Upper lobe of left lung (tissue), 6 donors: ENCODE measurements around the gene SIRT4. TPM values are rescaled to one million over a fixed set of nuclear protein-coding genes. Genes with fewer than 3 reads are reported as not detected.

Experiments used
- ATAC-seq, 2 donors: fragments of 200-7000 bp; cut with Tn5 transposase; one replicate each; pipeline ENCODE4 v1.9.1; 2022; ENCODE audit warnings: mild to moderate bottlenecking in 2 of 2, moderate library complexity in 2 of 2; ENCODE audit not compliant: low FRiP score in 2 of 2
- DNase-seq, 2 donors: peaks; one replicate each; pipeline ENCODE4 v3.0.0-alpha.2; 2019 to 2020
- H3K27ac ChIP-seq, 4 donors: fragments of 200-600 bp; sonication (generic); one replicate each; pipeline ENCODE4 v1.5.1; 2016 to 2019
- H3K27me3 ChIP-seq, 4 donors: fragments of 200-600 bp; sonication (generic); one replicate each; pipeline ENCODE4 v1.5.1; 2017 to 2019
- H3K36me3 ChIP-seq, 4 donors: fragments of 200-600 bp; sonication (generic); one replicate each; pipeline ENCODE4 v1.5.1; 2016 to 2019
- H3K4me1 ChIP-seq, 4 donors: fragments of 200-600 bp; sonication (generic); one replicate each; pipeline ENCODE4 v1.5.1; 2018 to 2019
- H3K4me3 ChIP-seq, 4 donors: fragments of 200-600 bp; sonication (generic); one replicate each; pipeline ENCODE4 v1.5.1; 2017 to 2019; ENCODE audit warnings: mild to moderate bottlenecking in 2 of 4, moderate library complexity in 1 of 4
- H3K9me3 ChIP-seq, 4 donors: fragments of 200-600 bp; sonication (generic); one replicate each; pipeline ENCODE4 v1.5.1; 2018 to 2019
- EP300 ChIP-seq, 4 donors: sonication (generic); formaldehyde crosslinking; IDR thresholded peaks; one replicate each; pipeline ENCODE4 v1.5.1; 2017; ENCODE audit warnings: antibody characterized with exemption in 4 of 4, control low read depth in 2 of 4
- POLR2A ChIP-seq, 4 donors: fragments of 450-650 bp; IDR thresholded peaks; one replicate each; pipeline ENCODE4 v1.5.1; 2016 to 2017; ENCODE audit warnings: antibody characterized with exemption in 4 of 4, mild to moderate bottlenecking in 2 of 4
- POLR2AphosphoS5 ChIP-seq, 2 donors: sonication (generic); formaldehyde crosslinking; IDR thresholded peaks; one replicate each; pipeline ENCODE4 v1.5.1; 2017; ENCODE audit warnings: antibody characterized with exemption in 2 of 2
- WGBS, 2 donors: methylation state at CpG; one replicate each; pipeline ENCODE4 v1.1.5; 2017 to 2018; 5-methylcytosine and 5-hydroxymethylcytosine counted together
- total RNA-seq, 6 donors: library from RNA; depleted of rRNA in 4 of 6; stranded (reverse); fragments of >200 nt in 4 of 6; gene quantifications; one replicate each; pipeline versions ENCODE4 v1.1.0 to v1.2.1, GENCODE V29; 2016 to 2021
- TF ChIP-seq, protein P1 (sequence below), 6 experiments: fragments of 450-650 bp in 4 of 6; fragments of 200-600 bp in 2 of 6; sonication (generic) in 2 of 6; IDR thresholded peaks; one replicate each; pipeline ENCODE4 v1.5.1; 2016 to 2019; ENCODE audit warnings: antibody characterized with exemption in 6 of 6
- donor health status: DM: no; HTN: no; CAD: no; lungs with moderate emphysema.
- donor health status: DM: no; HTN: yes; CAD: no; lungs with severe emphysema.

Gene SIRT4
- total RNA-seq, 6 donors from 2014 or later = 1.00 to 5.2 (median 2.9) TPM

DNA sequence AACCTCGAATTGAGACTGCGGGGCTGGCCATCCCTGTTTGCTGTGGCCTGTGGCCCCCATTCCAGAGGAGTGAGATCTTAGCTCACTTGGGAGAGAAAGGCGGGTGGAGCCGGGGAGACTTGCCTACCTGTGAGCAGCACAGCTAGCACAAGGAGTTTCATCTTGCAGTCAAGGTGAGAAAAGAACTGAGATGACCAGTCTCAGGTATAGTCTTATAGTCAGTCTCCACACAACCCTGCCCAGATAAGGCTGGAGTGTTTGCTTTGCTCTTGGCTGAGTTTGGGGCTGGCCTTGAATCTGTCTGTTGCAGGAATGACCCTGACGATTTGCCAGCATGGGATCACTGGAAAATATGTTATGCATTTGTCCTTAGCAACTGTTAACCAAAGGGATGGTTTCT is 25.5 kb downstream of the SIRT4 start, which contains the start of gene PLA2G1B:
Gene PLA2G1B, minus strand, starts transcription at position 187 of the 400 bp plus-strand sequence. Its CDS starts 26 bp downstream, at position 161.
- peak; percentile 25 to 79 for ATAC-seq
- Histone ChIP-seq H3K9me3 (no peaks in the 10 kb centered on the region), H3K36me3 (no peaks in the 10 kb centered on the region), H3K4me3 (peak within 1 kb of the TSS in 1 of 4 donors; percentile 18), H3K27ac (peak within 1 kb of the TSS in 3 of 4 donors; percentile 11 to 46 (median 19)), H3K27me3 (no peaks in the 10 kb centered on the region), H3K4me1 (peaks cover 0 to 12% (median 4%) of the 10 kb centered on the region in 4 donors)
- 64 to 65% methylated on average over 5 of the region's 5 CpGs for WGBS, 2 donors
- TF ChIP-seq EP300 (IDR thresholded peaks at IDR 0.05) = no peak
- TF ChIP-seq, protein P1, sequence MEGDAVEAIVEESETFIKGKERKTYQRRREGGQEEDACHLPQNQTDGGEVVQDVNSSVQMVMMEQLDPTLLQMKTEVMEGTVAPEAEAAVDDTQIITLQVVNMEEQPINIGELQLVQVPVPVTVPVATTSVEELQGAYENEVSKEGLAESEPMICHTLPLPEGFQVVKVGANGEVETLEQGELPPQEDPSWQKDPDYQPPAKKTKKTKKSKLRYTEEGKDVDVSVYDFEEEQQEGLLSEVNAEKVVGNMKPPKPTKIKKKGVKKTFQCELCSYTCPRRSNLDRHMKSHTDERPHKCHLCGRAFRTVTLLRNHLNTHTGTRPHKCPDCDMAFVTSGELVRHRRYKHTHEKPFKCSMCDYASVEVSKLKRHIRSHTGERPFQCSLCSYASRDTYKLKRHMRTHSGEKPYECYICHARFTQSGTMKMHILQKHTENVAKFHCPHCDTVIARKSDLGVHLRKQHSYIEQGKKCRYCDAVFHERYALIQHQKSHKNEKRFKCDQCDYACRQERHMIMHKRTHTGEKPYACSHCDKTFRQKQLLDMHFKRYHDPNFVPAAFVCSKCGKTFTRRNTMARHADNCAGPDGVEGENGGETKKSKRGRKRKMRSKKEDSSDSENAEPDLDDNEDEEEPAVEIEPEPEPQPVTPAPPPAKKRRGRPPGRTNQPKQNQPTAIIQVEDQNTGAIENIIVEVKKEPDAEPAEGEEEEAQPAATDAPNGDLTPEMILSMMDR (IDR thresholded peaks at IDR 0.05) = no peak
- TF ChIP-seq POLR2AphosphoS5 (IDR thresholded peaks at IDR 0.05) = no peak
- no peak for TF ChIP-seq POLR2A (IDR thresholded peaks at IDR 0.05)
- DNase-seq = peak in 1 of 2 donors; percentile 46

DNA sequence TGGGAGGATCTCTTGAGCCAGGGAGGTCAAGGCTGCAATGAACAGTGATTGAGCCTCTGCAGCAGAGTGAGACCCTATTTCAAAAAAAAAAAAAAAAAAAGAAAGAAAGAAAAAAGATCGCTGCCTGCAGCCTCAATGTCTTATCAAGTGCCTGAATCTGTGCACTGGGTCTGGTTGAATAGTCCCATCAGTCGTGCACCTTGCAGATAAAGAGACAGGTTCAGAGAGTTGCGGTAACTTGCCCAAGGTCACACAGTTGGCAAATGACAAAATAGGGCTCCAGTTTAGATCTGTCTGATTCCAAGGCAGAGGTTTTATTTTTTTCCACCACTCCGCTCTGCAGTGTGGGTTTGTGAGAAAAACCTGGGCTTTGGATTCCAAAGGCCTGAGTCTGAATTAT is 26.1 kb downstream of the SIRT4 start:
- no peaks in the 10 kb centered on the region for H3K27me3 ChIP-seq
- H3K4me1 ChIP-seq = peaks cover 0 to 12% (median 4%) of the 10 kb centered on the region in 4 donors
- H3K36me3 ChIP-seq = no peaks in the 10 kb centered on the region
- H3K4me3 ChIP-seq = no peak overlapping the region
- ATAC-seq (no peak), DNase-seq (no peak)
- H3K9me3 ChIP-seq = no peaks in the 10 kb centered on the region
- WGBS, 2 donors = 71 to 76% methylated on average over 4 of the region's 4 CpGs
- H3K27ac ChIP-seq = peak overlapping the region in 1 of 4 donors; percentile 46
- no peak for TF ChIP-seq POLR2A (IDR thresholded peaks at IDR 0.05)
- TF ChIP-seq EP300 (IDR thresholded peaks at IDR 0.05) = no peak
- TF ChIP-seq, protein P1 (IDR thresholded peaks at IDR 0.05) = no peak
- no peak for TF ChIP-seq POLR2AphosphoS5 (IDR thresholded peaks at IDR 0.05)

DNA sequence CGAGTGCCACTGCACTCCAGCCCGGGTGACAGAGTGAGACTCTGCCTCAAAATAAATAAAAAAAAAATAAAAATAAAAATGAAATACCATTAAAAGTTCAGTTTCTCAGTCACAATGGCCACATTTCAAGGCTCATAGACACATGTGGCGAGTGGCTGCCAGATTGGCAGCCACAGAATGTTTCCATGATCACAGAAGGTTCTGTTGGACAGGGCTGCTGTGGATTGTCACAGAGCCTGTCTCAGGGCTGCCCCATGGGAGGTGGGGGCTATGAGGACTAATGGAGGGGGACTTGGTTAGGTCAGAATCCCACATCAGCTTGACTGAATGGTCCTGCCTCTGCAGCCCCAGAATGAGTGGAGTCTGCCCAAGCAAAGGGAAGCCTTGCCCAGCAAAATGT is 29.3 kb downstream of the SIRT4 start:
- TF ChIP-seq, protein P1 (IDR thresholded peaks at IDR 0.05) = no peak
- no peak for TF ChIP-seq POLR2A (IDR thresholded peaks at IDR 0.05)
- TF ChIP-seq POLR2AphosphoS5 (IDR thresholded peaks at IDR 0.05) = no peak
- TF ChIP-seq EP300 (IDR thresholded peaks at IDR 0.05) = no peak
- WGBS, 2 donors = 65 to 86% methylated on average over 3 of the region's 3 CpGs
- Histone ChIP-seq H3K36me3 (no peaks in the 10 kb centered on the region), H3K27me3 (no peaks in the 10 kb centered on the region), H3K4me1 (peaks cover 0 to 3% (median 0%) of the 10 kb centered on the region in 4 donors), H3K27ac (no peak overlapping the region), H3K9me3 (peaks cover 0 to 2% (median 0%) of the 10 kb centered on the region in 4 donors), H3K4me3 (no peak overlapping the region)
- DNase-seq (no peak), ATAC-seq (no peak)

DNA sequence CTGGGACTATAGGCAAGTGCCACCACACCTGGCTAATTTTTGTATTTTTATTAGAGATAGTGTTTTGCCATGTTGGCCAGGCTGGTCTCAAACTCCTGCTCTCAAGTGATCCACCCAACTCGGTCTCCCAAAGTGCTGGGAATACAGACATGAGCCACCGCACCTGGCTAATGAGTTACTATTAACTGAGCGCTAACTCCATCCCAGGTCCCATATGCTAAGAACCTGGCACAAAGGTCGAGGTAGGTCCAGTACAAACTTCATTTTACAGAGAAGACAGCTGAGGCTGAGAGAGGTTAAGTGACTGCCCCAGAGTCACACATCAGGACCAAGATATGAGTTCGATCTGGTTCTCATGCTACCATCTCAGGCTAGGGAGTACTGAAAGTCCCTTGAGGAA is 29.9 kb downstream of the SIRT4 start:
- Histone ChIP-seq H3K4me1 (peaks cover 0 to 3% (median 0%) of the 10 kb centered on the region in 4 donors), H3K27ac (no peak overlapping the region), H3K4me3 (no peak overlapping the region), H3K9me3 (peaks cover 0 to 7% (median 0%) of the 10 kb centered on the region in 4 donors), H3K27me3 (no peaks in the 10 kb centered on the region), H3K36me3 (no peaks in the 10 kb centered on the region)
- TF ChIP-seq EP300 (IDR thresholded peaks at IDR 0.05) (no peak), POLR2A (IDR thresholded peaks at IDR 0.05) (no peak), POLR2AphosphoS5 (IDR thresholded peaks at IDR 0.05) (no peak)
- TF ChIP-seq, protein P1 (IDR thresholded peaks at IDR 0.05) = no peak
- ATAC-seq (no peak), DNase-seq (no peak)
- WGBS, 2 donors = 80 to 89% methylated on average over 5 of the region's 5 CpGs

DNA sequence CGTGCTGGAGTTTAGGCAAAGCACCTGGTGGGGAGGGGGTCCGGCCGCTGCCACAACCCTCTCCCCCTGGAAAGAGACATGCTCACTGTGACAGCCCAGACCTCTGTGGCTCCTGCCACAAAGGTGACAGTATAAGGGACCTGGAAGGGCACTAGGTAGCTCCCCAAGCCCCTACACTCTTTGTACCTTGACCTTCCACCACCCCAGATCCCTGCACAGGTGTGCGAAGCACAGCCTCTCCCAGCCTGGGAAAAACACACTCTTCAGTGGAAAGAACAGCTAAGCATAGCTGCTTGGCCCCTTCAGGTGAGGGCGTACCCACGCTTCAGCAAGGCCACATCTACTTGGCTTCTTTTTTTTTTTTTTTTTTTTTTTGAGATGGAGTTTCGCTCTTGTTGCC is 30.4 kb downstream of the SIRT4 start:
- WGBS, 2 donors = 82 to 85% methylated on average over 5 to 7 of the region's 7 CpGs
- H3K27ac ChIP-seq = no peak overlapping the region
- ATAC-seq (no peak), DNase-seq (no peak)
- H3K36me3 ChIP-seq = no peaks in the 10 kb centered on the region
- H3K4me1 ChIP-seq = peaks cover 0 to 3% (median 0%) of the 10 kb centered on the region in 4 donors
- H3K9me3 ChIP-seq = peaks cover 0 to 12% (median 0%) of the 10 kb centered on the region in 4 donors
- no peaks in the 10 kb centered on the region for H3K27me3 ChIP-seq
- H3K4me3 ChIP-seq = no peak overlapping the region
- TF ChIP-seq, protein P1 (IDR thresholded peaks at IDR 0.05) = no peak
- TF ChIP-seq POLR2A (IDR thresholded peaks at IDR 0.05) (no peak), POLR2AphosphoS5 (IDR thresholded peaks at IDR 0.05) (no peak), EP300 (IDR thresholded peaks at IDR 0.05) (no peak)
